DND-41 (cell line): ENCODE data around the gene DTNBP1.

Experiments used
- CTCF ChIP-seq: IDR thresholded peaks from 2 replicates; pipeline ENCODE4 v1.5.1; 2012; ENCODE audit warnings: borderline replicate concordance, low read length, moderate library complexity, mild to moderate bottlenecking; ENCODE audit not compliant: poor library complexity, severe bottlenecking; ENCODE audit errors: extremely low read depth
- EZH2 ChIP-seq: IDR thresholded peaks from 3 replicates; pipeline ENCODE4 v1.6.1; 2012; ENCODE audit warnings: borderline replicate concordance, low read depth, mild to moderate bottlenecking, moderate library complexity, low read length, inconsistent platforms; ENCODE audit not compliant: severe bottlenecking

GRCh38 chr6:15503346-15503680 lies 159.5 kb downstream of the DTNBP1 start:
- TF ChIP-seq CTCF (no peak), EZH2 (no peak)
